DND-41 (cell line): ENCODE results near the gene NEUROG1.
A peak's percentile ranks its signal among the peaks of the same experiment; 100 is the strongest.

Experiments
- ATAC-seq: fragments of 200-7000 bp; cut with Tn5 transposase; 3 replicates; pipeline ENCODE4 v1.9.1; 2021; ENCODE audit warnings: low read depth; ENCODE audit not compliant: insufficient read depth
- DNase-seq: peaks from one replicate; pipeline ENCODE4 v3.0.0-alpha.2; 2020
- H2AFZ ChIP-seq: 2 replicates; pipeline ENCODE4 v1.6.0; 2012; ENCODE audit warnings: low read depth, low read length
- H3K27ac ChIP-seq: 2 replicates; pipeline ENCODE4 v1.5.1; 2012; ENCODE audit warnings: low read length, inconsistent platforms
- H3K27me3 ChIP-seq: fragments of 200-600 bp; sonication (generic); 2 replicates; pipeline ENCODE4 v1.6.0; 2012; ENCODE audit warnings: low read length, mild to moderate bottlenecking, inconsistent platforms; ENCODE audit not compliant: insufficient read depth, poor library complexity
- H3K36me3 ChIP-seq: 2 replicates; pipeline ENCODE4 v1.5.1; 2012; ENCODE audit warnings: low read length, inconsistent platforms; ENCODE audit not compliant: insufficient read depth
- H3K4me1 ChIP-seq: 2 replicates; pipeline ENCODE4 v1.5.1; 2012; ENCODE audit warnings: mild to moderate bottlenecking, low read length; ENCODE audit not compliant: insufficient read depth
- H3K4me2 ChIP-seq: 2 replicates; pipeline ENCODE4 v1.6.0; 2012; ENCODE audit warnings: mild to moderate bottlenecking, moderate library complexity, low read length, inconsistent platforms; ENCODE audit not compliant: insufficient read depth
- H3K4me3 ChIP-seq, 2 experiments: fragments of 200-600 bp in 1 of 2; shearing (Covaris generic) in 1 of 2; 2 replicates each; pipeline ENCODE4 v1.5.1; 2012 to 2016; ENCODE audit warnings: inconsistent platforms in 2 of 2, low read length in 2 of 2, mild to moderate bottlenecking in 2 of 2, low read depth in 1 of 2, moderate library complexity in 1 of 2
- H3K79me2 ChIP-seq: 2 replicates; pipeline ENCODE4 v1.6.0; 2012; ENCODE audit warnings: low read length, inconsistent platforms; ENCODE audit not compliant: insufficient read depth
- H3K9ac ChIP-seq: 2 replicates; pipeline ENCODE4 v1.6.0; 2012; ENCODE audit warnings: low read depth, mild to moderate bottlenecking, inconsistent platforms, low read length, moderate library complexity
- H3K9me3 ChIP-seq: 2 replicates; pipeline ENCODE4 v1.5.1; 2012; ENCODE audit warnings: low read length, moderate library complexity, mild to moderate bottlenecking, inconsistent platforms; ENCODE audit not compliant: insufficient read depth, severe bottlenecking
- H4K20me1 ChIP-seq: 2 replicates; pipeline ENCODE4 v1.6.0; 2012; ENCODE audit warnings: low read length; ENCODE audit not compliant: insufficient read depth
- EZH2 ChIP-seq: IDR thresholded peaks from 3 replicates; pipeline ENCODE4 v1.6.1; 2012; ENCODE audit warnings: borderline replicate concordance, low read depth, mild to moderate bottlenecking, moderate library complexity, low read length, inconsistent platforms; ENCODE audit not compliant: severe bottlenecking
- TF ChIP-seq, protein P1 (sequence below): IDR thresholded peaks from 2 replicates; pipeline ENCODE4 v1.5.1; 2012; ENCODE audit warnings: borderline replicate concordance, low read length, moderate library complexity, mild to moderate bottlenecking; ENCODE audit not compliant: poor library complexity, severe bottlenecking; ENCODE audit errors: extremely low read depth

Gene NEUROG1

DNA sequence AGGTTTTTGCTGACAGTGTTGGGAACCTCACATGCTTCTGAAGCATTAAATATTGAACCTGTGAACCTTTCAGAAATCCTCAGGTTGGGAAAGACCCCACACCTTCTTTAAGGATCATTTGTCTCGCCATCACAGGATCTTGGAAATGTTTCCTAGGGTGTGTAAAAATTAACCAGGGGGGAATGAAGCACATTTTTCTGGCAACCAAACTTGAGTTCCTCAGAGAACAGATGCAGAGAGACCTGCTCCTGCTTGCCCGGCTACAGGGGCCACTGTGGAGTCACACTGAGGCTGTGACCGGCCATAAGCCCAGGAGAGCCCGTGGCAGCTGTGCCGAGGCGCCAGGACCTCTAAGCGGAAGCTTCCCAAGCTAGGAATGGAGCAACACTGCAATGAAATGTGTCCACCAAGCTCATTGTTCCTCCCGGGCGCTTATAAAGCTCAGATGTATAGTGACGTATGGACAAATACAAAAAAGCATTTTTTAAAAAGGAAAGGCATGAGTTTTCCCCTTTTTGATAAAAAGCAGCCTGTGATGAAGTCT, 35.4 kb upstream of the NEUROG1 start:
- no peaks in the 10 kb centered on the region for H4K20me1 ChIP-seq
- H3K9ac ChIP-seq = no peak overlapping the region
- ATAC-seq (no peak), DNase-seq (no peak)
- H3K4me2 ChIP-seq = no peak overlapping the region
- H3K4me1 ChIP-seq = no peaks in the 10 kb centered on the region
- no peak overlapping the region for H3K27ac ChIP-seq
- no peaks in the 10 kb centered on the region for H3K79me2 ChIP-seq
- H3K36me3 ChIP-seq = no peaks in the 10 kb centered on the region
- no peak overlapping the region for H2AFZ ChIP-seq
- no peak overlapping the region for H3K4me3 ChIP-seq
- peaks cover 16% of the 10 kb centered on the region for H3K27me3 ChIP-seq
- H3K9me3 ChIP-seq = no peaks in the 10 kb centered on the region
- TF ChIP-seq, protein P1, sequence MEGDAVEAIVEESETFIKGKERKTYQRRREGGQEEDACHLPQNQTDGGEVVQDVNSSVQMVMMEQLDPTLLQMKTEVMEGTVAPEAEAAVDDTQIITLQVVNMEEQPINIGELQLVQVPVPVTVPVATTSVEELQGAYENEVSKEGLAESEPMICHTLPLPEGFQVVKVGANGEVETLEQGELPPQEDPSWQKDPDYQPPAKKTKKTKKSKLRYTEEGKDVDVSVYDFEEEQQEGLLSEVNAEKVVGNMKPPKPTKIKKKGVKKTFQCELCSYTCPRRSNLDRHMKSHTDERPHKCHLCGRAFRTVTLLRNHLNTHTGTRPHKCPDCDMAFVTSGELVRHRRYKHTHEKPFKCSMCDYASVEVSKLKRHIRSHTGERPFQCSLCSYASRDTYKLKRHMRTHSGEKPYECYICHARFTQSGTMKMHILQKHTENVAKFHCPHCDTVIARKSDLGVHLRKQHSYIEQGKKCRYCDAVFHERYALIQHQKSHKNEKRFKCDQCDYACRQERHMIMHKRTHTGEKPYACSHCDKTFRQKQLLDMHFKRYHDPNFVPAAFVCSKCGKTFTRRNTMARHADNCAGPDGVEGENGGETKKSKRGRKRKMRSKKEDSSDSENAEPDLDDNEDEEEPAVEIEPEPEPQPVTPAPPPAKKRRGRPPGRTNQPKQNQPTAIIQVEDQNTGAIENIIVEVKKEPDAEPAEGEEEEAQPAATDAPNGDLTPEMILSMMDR = no peak
- TF ChIP-seq EZH2 = no peak

DNA sequence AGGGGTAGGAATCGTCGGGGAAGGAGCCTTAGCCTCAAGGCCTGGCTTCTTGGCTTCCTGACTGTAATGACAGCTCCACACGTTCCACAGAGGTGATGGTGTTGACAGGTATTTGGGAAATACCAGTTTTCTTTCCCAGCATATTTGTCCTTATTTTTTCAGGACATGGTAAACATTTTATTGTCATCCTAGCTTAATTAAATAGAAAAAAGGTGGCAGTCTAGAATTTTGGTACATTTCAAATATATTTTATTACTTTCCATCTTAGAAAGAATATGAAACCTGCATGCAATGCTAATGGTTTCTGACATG, 34.6 kb upstream of the NEUROG1 start:
- H4K20me1 ChIP-seq = no peaks in the 10 kb centered on the region
- no peak for TF ChIP-seq EZH2
- TF ChIP-seq, protein P1 = no peak
- no peaks in the 10 kb centered on the region for H3K79me2 ChIP-seq
- H3K27me3 ChIP-seq = peaks cover 21% of the 10 kb centered on the region
- DNase-seq (no peak), ATAC-seq (no peak)
- H3K4me2 ChIP-seq = no peak overlapping the region
- H3K4me1 ChIP-seq = no peaks in the 10 kb centered on the region
- H3K9me3 ChIP-seq = no peaks in the 10 kb centered on the region
- no peak overlapping the region for H2AFZ ChIP-seq
- no peak overlapping the region for H3K27ac ChIP-seq
- no peaks in the 10 kb centered on the region for H3K36me3 ChIP-seq
- H3K4me3 ChIP-seq = no peak overlapping the region
- no peak overlapping the region for H3K9ac ChIP-seq

DNA sequence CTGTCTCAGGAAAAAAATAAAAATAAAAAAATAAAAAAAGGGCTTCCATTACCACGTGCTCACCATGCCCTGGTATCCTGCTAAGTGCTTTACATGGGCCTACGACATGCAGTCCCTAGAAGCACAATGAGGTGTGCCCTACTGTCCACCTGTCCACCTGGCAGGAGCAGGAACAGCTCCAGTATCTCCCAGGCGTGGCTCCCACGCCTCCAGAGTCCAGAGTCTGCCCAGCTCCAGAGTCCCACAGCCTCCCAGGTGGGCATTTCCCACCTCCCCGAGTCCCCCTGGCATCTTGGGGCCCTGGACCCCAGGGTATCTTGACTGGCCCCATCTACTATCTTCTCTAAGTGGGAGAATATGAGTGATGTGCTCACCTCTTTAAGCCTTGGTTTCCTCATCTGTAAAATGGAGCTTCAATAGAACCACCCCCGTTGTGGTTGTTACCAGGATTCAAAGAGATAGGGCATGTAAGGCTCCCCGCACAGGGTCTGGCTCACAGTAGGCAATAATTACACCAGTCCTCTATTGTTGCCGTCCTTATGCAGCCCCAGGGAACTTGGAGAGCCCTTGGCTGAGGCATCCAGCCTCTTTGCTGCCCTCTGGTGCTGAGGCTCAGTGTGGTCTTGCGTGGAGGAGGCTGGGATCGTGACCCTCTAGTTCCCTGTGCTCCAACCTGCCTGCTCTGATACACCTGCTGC, 34.1 kb upstream of the NEUROG1 start:
- TF ChIP-seq EZH2 = no peak
- TF ChIP-seq, protein P1 = peak; percentile 63
- Histone ChIP-seq H3K36me3 (no peaks in the 10 kb centered on the region), H3K9me3 (no peaks in the 10 kb centered on the region), H3K27ac (no peak overlapping the region), H3K79me2 (no peaks in the 10 kb centered on the region), H3K4me2 (no peak overlapping the region), H3K9ac (no peak overlapping the region), H2AFZ (no peak overlapping the region), H3K27me3 (peaks cover 22% of the 10 kb centered on the region), H3K4me1 (no peaks in the 10 kb centered on the region), H3K4me3 (no peak overlapping the region), H4K20me1 (no peaks in the 10 kb centered on the region)
- ATAC-seq (peak; percentile 50; the same call in 2 of the 3 replicates), DNase-seq (no peak)
